Measurements from ENCODE around the gene GZF1.

Gene GZF1

GRCh38 chr20:23369072-23369823 is 7.3 kb downstream of the GZF1 start:
- DNase-seq (ENCODE audit: low read depth): no peak

- DNase-seq (ENCODE audit: low read depth): no peak
Observed at GRCh38 chr20:23370274-23370673, 8.3 kb downstream of the GZF1 start.

- DNase-seq (ENCODE audit: low read depth): no peak
Observed at GRCh38 chr20:23370873-23371272, 8.9 kb downstream of the GZF1 start.

- DNase-seq (ENCODE audit: low read depth): no peak
Observed at GRCh38 chr20:23371496-23371895, 9.5 kb downstream of the GZF1 start.

GRCh38 chr20:23374441-23374840 is 12.5 kb downstream of the GZF1 start:
- no peak for DNase-seq (ENCODE audit: low read depth)

- DNase-seq (ENCODE audit: low read depth): no peak
Observed at GRCh38 chr20:23375827-23376226, 13.8 kb downstream of the GZF1 start.

- DNase-seq (ENCODE audit: low read depth): no peak
Observed at GRCh38 chr20:23379772-23380171, 17.8 kb downstream of the GZF1 start.

- DNase-seq (ENCODE audit: low read depth): no peak
Observed at GRCh38 chr20:23381876-23382275, 19.9 kb downstream of the GZF1 start.

GRCh38 chr20:23386304-23387117 is 24.5 kb downstream of the GZF1 start:
- no peak for DNase-seq (ENCODE audit: low read depth)

GRCh38 chr20:23387118-23387443 is 25.1 kb downstream of the GZF1 start:
- DNase-seq (ENCODE audit: low read depth): no peak

GRCh38 chr20:23390091-23390774 is 28.3 kb downstream of the GZF1 start:
- no peak for DNase-seq (ENCODE audit: low read depth)

- no peak for DNase-seq (ENCODE audit: low read depth)
Observed at GRCh38 chr20:23391707-23392310, 29.8 kb downstream of the GZF1 start.

GRCh38 chr20:23393996-23394775 is 32.2 kb downstream of the GZF1 start:
- no peak for DNase-seq (ENCODE audit: low read depth)

- DNase-seq (ENCODE audit: low read depth): no peak
Observed at GRCh38 chr20:23396950-23397627, 35.1 kb downstream of the GZF1 start.

- DNase-seq (ENCODE audit: low read depth): no peak
Observed at GRCh38 chr20:23397961-23398360, 36.0 kb downstream of the GZF1 start.

GRCh38 chr20:23399568-23400241 is 37.7 kb downstream of the GZF1 start:
- no peak for DNase-seq (ENCODE audit: low read depth)

- DNase-seq (ENCODE audit: low read depth): no peak
Observed at GRCh38 chr20:23401051-23401450, 39.1 kb downstream of the GZF1 start.

- no peak for DNase-seq (ENCODE audit: low read depth)
Observed at GRCh38 chr20:23403751-23404150, 41.8 kb downstream of the GZF1 start.

- DNase-seq (ENCODE audit: low read depth): no peak
Observed at GRCh38 chr20:23404196-23404595, 42.2 kb downstream of the GZF1 start.

GRCh38 chr20:23406880-23407279 is 44.9 kb downstream of the GZF1 start:
- no peak for DNase-seq (ENCODE audit: low read depth)

Data from fibroblast of the conjunctiva (primary cell).